ENCODE data around the gene KCNJ2. TPM values are rescaled to one million over a fixed set of nuclear protein-coding genes. Genes with fewer than 3 reads are reported as not detected.

Gene KCNJ2
- total and polyA plus RNA-seq, 12 donors = 0.22 to 3.6 (median 2.1) TPM

DNA sequence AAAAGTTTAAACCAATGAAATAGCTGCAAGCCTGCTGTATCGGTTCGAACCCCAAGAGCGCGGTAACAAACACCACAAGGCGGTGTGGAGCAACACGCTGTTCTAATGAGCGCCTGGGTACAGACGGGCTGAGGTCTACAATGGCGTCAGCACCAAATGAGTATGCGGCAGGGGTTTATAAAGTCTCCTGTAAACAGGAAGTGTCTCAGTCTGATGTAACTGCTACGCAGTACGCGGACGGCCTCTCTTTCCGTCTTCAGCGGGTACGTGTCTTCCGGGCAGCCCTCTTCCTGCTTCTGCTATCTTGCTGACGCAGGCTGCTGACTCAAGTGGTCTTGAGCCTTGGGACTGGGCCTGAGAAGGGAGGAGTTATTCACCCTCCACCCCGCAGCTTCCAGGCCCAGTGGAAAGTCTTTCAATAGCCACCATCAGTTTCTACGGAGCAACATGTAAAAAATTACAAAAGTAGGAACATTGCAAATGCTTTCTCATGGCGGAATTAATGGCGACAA, 40.5 kb upstream of the KCNJ2 start:
- no peaks in the 10 kb centered on the region for H3K4me1 ChIP-seq (replicated peaks in 1 of 2)
- H3K36me3 ChIP-seq (replicated peaks in 1 of 2) = no peaks in the 10 kb centered on the region
- H3K27ac ChIP-seq = no peak overlapping the region
- intact Hi-C loops (cut with DNase I) = no loop called here
- no peak for TF ChIP-seq POLR2A (IDR thresholded peaks at IDR 0.05)
- TF ChIP-seq, protein P1, sequence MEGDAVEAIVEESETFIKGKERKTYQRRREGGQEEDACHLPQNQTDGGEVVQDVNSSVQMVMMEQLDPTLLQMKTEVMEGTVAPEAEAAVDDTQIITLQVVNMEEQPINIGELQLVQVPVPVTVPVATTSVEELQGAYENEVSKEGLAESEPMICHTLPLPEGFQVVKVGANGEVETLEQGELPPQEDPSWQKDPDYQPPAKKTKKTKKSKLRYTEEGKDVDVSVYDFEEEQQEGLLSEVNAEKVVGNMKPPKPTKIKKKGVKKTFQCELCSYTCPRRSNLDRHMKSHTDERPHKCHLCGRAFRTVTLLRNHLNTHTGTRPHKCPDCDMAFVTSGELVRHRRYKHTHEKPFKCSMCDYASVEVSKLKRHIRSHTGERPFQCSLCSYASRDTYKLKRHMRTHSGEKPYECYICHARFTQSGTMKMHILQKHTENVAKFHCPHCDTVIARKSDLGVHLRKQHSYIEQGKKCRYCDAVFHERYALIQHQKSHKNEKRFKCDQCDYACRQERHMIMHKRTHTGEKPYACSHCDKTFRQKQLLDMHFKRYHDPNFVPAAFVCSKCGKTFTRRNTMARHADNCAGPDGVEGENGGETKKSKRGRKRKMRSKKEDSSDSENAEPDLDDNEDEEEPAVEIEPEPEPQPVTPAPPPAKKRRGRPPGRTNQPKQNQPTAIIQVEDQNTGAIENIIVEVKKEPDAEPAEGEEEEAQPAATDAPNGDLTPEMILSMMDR (IDR thresholded peaks at IDR 0.05) = no peak
- no peak for DNase-seq
- no peaks in the 10 kb centered on the region for H3K27me3 ChIP-seq
- WGBS, 4 donors = 96 to 98% (median 96%) methylated on average over 23 of the region's 23 CpGs
- H3K4me3 ChIP-seq = no peak overlapping the region
- H3K9me3 ChIP-seq (replicated peaks in 1 of 3) = no peaks in the 10 kb centered on the region

DNA sequence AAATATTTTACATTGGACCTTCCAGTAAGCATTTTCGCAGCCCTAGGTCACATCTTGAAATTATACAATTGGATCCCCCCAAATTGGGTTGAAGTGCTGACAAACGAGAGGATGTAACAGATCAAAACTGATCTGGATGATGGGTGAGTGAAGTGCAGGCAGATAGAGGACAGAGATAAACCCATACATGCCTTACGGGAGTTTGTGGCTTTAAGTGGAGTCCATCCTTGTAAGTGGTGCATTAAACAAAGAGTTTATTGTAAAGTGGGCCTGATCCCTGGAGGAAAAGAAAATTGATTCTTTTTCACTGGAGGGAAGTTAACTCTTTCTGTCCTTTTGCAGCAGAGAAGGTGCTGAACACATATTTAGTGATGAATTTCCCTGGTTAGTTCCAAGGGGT, 39.0 kb upstream of the KCNJ2 start:
- Histone ChIP-seq H3K4me1 (replicated peaks in 1 of 2) (no peaks in the 10 kb centered on the region), H3K4me3 (no peak overlapping the region), H3K27me3 (no peaks in the 10 kb centered on the region), H3K36me3 (replicated peaks in 1 of 2) (no peaks in the 10 kb centered on the region), H3K27ac (no peak overlapping the region), H3K9me3 (replicated peaks in 1 of 3) (no peaks in the 10 kb centered on the region)
- intact Hi-C loops (cut with DNase I) = no loop called here
- no peak for DNase-seq
- 69 to 89% (median 84%) methylated on average over 3 of the region's 3 CpGs for WGBS, 4 donors
- no peak for TF ChIP-seq POLR2A (IDR thresholded peaks at IDR 0.05)
- TF ChIP-seq, protein P1 (IDR thresholded peaks at IDR 0.05) = no peak

GRCh38 chr17:70132505-70132904, 36.8 kb upstream of the KCNJ2 start:
- 93 to 97% (median 94%) methylated on average over 11 of the region's 11 CpGs for WGBS, 4 donors
- no peak overlapping the region for H3K4me3 ChIP-seq
- peaks cover 4 to 6% of the 10 kb centered on the region in 2 donors for H3K4me1 ChIP-seq (replicated peaks in 1 of 2)
- H3K36me3 ChIP-seq (replicated peaks in 1 of 2) = no peaks in the 10 kb centered on the region
- TF ChIP-seq POLR2A (IDR thresholded peaks at IDR 0.05) = no peak
- TF ChIP-seq, protein P1 (IDR thresholded peaks at IDR 0.05) = no peak
- no peaks in the 10 kb centered on the region for H3K27me3 ChIP-seq
- intact Hi-C loops (cut with DNase I) = no loop called here
- no peaks in the 10 kb centered on the region for H3K9me3 ChIP-seq (replicated peaks in 1 of 3)
- H3K27ac ChIP-seq = no peak overlapping the region
- DNase-seq = no peak

DNA sequence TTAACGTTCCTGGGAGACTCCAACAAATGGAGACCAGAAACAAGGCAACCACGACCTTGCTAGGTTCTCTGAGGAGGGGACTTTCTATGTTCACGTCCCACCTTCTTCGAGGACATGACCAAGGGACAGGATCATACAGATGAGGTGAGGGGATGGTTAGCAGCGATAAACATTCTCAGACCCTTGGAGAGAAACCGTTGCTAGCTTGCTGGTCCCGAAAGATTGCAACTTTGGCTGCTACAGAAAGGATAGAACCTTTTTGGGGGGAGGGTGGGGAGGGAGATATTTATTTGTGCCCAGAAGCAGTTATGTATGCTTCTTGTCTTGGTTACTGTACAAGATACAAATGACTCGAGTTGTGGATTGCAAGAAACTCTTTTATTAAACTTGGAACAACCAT, 35.3 kb upstream of the KCNJ2 start:
- Histone ChIP-seq H3K27me3 (no peaks in the 10 kb centered on the region), H3K4me1 (replicated peaks in 1 of 2) (peaks cover 10 to 17% of the 10 kb centered on the region in 2 donors), H3K27ac (no peak overlapping the region), H3K4me3 (no peak overlapping the region), H3K36me3 (replicated peaks in 1 of 2) (no peaks in the 10 kb centered on the region), H3K9me3 (replicated peaks in 1 of 3) (no peaks in the 10 kb centered on the region)
- intact Hi-C loops (cut with DNase I) = no loop called here
- no peak for DNase-seq
- TF ChIP-seq, protein P1 (IDR thresholded peaks at IDR 0.05) = no peak
- TF ChIP-seq POLR2A (IDR thresholded peaks at IDR 0.05) = no peak
- 85 to 89% (median 87%) methylated on average over 8 of the region's 8 CpGs for WGBS, 4 donors
